ENCODE data around the gene ZC3H12D.

DNA sequence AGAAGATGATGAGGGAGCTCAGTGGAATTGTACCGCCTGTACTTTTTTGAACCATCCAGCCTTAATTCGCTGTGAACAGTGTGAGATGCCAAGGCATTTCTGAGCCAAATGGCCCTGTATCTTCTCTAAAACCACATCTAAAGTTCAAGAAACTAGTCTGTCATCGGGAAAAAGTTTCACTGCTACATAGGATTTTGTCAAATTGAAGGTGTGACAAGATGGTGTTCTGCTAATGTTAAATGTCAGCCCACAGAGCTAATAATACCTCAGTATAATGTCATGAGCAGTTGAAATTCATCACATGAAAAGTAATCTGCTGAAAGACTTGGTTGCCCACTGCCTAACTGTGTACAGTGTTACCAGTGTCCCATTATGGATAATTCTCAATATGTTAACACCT lies 75.2 kb downstream of the ZC3H12D start:
- TF ChIP-seq, protein P1, sequence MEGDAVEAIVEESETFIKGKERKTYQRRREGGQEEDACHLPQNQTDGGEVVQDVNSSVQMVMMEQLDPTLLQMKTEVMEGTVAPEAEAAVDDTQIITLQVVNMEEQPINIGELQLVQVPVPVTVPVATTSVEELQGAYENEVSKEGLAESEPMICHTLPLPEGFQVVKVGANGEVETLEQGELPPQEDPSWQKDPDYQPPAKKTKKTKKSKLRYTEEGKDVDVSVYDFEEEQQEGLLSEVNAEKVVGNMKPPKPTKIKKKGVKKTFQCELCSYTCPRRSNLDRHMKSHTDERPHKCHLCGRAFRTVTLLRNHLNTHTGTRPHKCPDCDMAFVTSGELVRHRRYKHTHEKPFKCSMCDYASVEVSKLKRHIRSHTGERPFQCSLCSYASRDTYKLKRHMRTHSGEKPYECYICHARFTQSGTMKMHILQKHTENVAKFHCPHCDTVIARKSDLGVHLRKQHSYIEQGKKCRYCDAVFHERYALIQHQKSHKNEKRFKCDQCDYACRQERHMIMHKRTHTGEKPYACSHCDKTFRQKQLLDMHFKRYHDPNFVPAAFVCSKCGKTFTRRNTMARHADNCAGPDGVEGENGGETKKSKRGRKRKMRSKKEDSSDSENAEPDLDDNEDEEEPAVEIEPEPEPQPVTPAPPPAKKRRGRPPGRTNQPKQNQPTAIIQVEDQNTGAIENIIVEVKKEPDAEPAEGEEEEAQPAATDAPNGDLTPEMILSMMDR (conservative IDR thresholded peaks at IDR 0.05): no peak
- TF ChIP-seq ZFX (IDR thresholded peaks at IDR 0.05): no peak

Measured in C4-2B (cell line).